Measurements from ENCODE around the gene FAM156B.
"Not testable (repeated sequence)": the region's sequence is repeated elsewhere in the genome, so short reads cannot be mapped to it uniquely, and the experiment has no call there.

FAM156B gene

DNA sequence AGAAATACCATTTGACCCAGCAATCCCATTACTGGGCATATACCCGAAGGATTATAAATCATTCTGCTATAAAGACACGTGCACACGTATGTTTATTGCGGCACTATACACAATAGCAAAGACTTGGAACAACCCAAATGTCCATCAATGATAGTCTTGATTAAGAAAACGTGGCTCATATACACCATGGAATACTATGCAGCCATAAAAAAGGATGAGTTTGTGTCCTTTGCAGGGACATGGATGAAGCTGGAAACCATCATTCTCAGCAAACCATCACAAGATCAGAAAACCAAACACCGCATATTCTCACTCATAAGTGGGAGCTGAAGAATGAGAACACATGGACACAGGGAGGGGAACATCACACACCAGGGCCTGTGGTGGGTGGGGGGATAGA lies 33.1 kb downstream of the FAM156B start:
- DNase-seq, result not testable (repeated sequence)

- DNase-seq, result no peak
Measured at GRCh38 chrX:52933213-52933612, 36.1 kb downstream of the FAM156B start.

DNA sequence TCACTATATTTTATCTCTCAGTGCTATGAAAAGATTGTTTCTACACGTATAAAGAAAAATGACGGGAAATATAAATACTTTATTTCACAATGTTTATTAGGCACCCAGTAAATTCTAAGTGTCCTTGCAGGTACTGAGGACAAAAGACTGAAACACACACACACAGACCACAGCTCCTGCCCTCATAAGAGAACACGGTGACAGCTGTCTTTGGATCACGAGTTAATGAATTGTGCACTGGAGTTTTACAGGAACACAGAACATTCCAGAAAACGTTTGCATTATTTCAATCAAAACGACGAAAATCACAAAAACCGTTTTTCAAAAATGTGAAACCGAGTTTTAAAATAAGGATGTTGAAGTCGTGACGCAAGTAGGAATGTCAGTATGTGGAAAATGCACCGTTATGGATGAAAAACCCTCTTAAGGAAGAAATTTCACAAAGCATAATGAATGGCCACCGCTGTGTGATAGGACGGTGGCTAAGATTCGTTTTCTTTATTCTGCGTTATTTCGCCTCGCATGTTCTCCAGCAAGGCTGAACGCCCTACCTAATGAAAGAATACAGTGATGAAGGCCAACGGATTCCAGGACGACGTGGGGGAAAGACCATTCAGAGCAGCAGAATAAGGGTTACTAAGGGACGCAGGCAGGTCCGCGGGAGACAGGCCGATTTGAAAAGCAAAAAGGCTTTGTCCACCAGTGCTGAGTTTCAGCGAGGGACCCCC lies 37.0 kb downstream of the FAM156B start:
- DNase-seq, result no peak

DNA sequence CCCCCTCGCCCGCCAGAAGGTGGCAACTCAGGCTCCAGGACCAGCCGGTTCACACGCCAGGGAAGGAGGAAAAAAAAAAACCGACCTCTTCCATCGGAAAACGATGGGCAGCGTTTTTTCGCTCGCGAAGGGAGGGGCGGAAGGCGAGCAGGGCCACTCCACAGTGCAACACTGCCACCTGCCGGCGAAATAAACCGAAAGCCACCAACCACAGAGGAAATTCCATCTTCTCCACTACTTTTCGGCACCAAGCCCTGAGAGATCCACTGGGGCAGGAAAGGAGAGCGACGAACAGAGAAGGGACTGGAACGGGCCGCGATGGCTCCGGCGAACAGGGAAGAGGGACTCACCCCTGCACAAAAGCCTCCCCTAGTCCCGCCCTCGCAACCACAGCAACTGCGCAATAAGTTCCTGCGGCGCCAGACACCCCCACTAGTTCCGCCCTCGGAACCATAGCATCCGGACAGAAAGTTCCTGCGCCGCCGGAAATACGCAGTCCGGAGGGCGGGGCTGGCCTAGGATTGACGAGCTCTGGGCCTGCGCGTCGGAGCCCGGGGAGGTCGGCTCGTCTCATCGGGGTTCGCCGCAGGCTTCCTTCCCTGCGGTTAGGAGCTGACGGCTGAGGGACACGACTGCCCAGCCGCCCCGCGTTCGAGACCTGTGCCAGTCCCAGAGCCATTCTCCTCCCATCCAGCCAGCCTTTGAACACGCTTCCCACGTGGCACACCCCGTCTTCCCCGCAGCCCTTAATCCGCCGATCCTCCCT lies 37.8 kb downstream of the FAM156B start:
- DNase-seq, result peak; percentile 93

GRCh38 chrX:52935470-52935784 lies 38.3 kb downstream of the FAM156B start:
- DNase-seq, result not testable (repeated sequence)

- not testable (repeated sequence) for DNase-seq
Measured at GRCh38 chrX:52940704-52941103, 43.6 kb downstream of the FAM156B start.

GRCh38 chrX:52941728-52942127 lies 44.6 kb downstream of the FAM156B start:
- not testable (repeated sequence) for DNase-seq

- not testable (repeated sequence) for DNase-seq
Measured at GRCh38 chrX:52945838-52946494, 48.8 kb downstream of the FAM156B start.

DNA sequence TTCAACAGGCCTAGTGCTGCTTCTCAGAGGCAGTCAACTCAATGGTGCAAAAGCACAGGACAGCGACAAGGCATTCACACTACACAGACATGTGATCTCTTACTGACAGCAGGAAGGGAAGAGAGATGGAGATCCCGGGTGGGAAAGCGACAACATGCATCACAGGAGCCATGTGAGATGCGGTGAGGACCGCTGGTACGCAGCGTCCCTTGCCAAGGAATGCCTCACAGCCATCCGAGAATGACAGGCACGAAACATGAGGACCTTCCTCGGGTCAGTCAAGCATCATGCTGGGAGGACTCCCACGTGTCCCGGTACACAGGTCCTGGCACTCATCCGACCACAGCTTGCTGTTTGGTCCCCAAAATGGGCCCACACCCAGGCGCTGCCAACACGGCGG lies 50.4 kb downstream of the FAM156B start:
- DNase-seq, result not testable (repeated sequence)

- not testable (repeated sequence) for DNase-seq
Measured at GRCh38 chrX:52948265-52948664, 51.1 kb downstream of the FAM156B start.

- not testable (repeated sequence) for DNase-seq
Measured at GRCh38 chrX:52949325-52949724, 52.2 kb downstream of the FAM156B start.

DNA sequence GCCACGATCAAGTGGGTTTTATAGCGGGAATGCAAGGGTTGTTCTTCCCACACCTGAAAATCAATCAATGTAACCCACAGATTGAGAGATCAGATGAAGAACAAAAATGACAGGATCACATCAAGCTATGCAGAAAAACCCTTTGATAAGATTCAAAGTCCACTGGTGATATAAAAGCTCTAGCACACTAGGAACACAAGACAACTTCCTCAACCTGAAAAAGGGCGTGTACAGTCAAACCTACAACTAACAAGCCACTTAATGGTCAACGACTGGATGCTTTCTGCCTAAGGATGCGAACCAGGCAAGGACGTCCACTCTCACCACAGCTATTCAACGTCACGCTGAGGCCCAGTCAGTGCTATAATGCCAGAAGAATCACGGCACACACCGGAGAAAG lies 52.8 kb downstream of the FAM156B start:
- not testable (repeated sequence) for DNase-seq
